Neural crest cell (in vitro differentiated cells): Measurements from ENCODE around the gene FAM171A1. TPM values are rescaled to one million over a fixed set of nuclear protein-coding genes. Genes with fewer than 3 reads are reported as not detected.

Experiments
- DNase-seq: peaks from one replicate; pipeline ENCODE4 v3.0.0; 2021; ENCODE audit warnings: low read depth, mixed read lengths, low spot score
- H3K27ac Mint-ChIP-seq: one replicate; pipeline ENCODE4 v1.8.0; 2021; ENCODE audit warnings: mild to moderate bottlenecking, mixed read lengths; ENCODE audit not compliant: unreplicated experiment
- H3K27me3 Mint-ChIP-seq: 2 replicates; pipeline ENCODE4 v1.8.0; 2021; ENCODE audit warnings: low read depth, mild to moderate bottlenecking, mixed read lengths
- H3K36me3 Mint-ChIP-seq: 2 replicates; pipeline ENCODE4 v1.8.0; 2021; ENCODE audit warnings: low read depth, mild to moderate bottlenecking, mixed read lengths
- H3K4me1 Mint-ChIP-seq: 2 replicates; pipeline ENCODE4 v1.8.0; 2021; ENCODE audit warnings: mixed read lengths
- H3K4me3 Mint-ChIP-seq: one replicate; pipeline ENCODE4 v1.8.0; 2021; ENCODE audit warnings: mild to moderate bottlenecking, mixed read lengths
- H3K9me3 Mint-ChIP-seq: 2 replicates; pipeline ENCODE4 v1.8.0; 2021; ENCODE audit warnings: mixed read lengths
- total RNA-seq: library from RNA; stranded (reverse); gene quantifications from 2 replicates; pipeline ENCODE4 v1.2.1, GENCODE V29; 2021
- TF ChIP-seq, protein P1 (sequence below): fragments of 200-600 bp; sonication (generic); conservative IDR thresholded peaks from 2 replicates; pipeline ENCODE4 v1.5.0; 2021; ENCODE audit warnings: antibody characterized with exemption, mild to moderate bottlenecking

The FAM171A1 gene
- total RNA-seq, 1 donor from 2014 or later = 64.2 TPM

GRCh38 chr10:15180736-15181135 is 190.4 kb downstream of the FAM171A1 start:
- Mint-ChIP-seq H3K4me3 (no peak overlapping the region), H3K4me1 (no peaks in the 10 kb centered on the region), H3K36me3 (no peaks in the 10 kb centered on the region), H3K27me3 (no peaks in the 10 kb centered on the region), H3K9me3 (peaks cover under 1% of the 10 kb centered on the region), H3K27ac (no peak overlapping the region)
- DNase-seq = no peak
- TF ChIP-seq, protein P1, sequence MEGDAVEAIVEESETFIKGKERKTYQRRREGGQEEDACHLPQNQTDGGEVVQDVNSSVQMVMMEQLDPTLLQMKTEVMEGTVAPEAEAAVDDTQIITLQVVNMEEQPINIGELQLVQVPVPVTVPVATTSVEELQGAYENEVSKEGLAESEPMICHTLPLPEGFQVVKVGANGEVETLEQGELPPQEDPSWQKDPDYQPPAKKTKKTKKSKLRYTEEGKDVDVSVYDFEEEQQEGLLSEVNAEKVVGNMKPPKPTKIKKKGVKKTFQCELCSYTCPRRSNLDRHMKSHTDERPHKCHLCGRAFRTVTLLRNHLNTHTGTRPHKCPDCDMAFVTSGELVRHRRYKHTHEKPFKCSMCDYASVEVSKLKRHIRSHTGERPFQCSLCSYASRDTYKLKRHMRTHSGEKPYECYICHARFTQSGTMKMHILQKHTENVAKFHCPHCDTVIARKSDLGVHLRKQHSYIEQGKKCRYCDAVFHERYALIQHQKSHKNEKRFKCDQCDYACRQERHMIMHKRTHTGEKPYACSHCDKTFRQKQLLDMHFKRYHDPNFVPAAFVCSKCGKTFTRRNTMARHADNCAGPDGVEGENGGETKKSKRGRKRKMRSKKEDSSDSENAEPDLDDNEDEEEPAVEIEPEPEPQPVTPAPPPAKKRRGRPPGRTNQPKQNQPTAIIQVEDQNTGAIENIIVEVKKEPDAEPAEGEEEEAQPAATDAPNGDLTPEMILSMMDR = no peak

DNA sequence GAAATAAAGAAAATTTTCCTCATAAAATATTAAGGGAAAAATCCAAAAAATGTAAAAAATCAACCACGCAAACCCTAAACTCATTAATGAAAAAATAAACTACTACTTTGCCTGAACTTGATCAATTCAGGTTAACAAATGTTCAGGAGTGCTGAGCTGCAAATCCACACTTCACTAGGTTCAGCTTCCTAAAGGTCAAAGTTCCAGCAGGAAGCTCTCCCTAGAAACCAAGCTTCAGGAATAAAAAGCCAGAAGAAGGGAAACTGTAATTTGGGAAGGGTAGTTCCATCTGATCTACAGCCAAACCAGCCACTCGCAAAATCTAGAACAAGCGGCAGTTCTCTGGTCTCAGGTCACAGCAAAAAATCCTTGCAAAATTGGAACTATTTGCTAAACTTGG is 194.8 kb downstream of the FAM171A1 start:
- Mint-ChIP-seq H3K4me3 (no peak overlapping the region), H3K9me3 (peaks cover 4% of the 10 kb centered on the region), H3K36me3 (no peaks in the 10 kb centered on the region), H3K27ac (no peak overlapping the region), H3K27me3 (no peaks in the 10 kb centered on the region), H3K4me1 (no peaks in the 10 kb centered on the region)
- no peak for DNase-seq
- TF ChIP-seq, protein P1 = no peak

GRCh38 chr10:15175587-15175986 is 195.5 kb downstream of the FAM171A1 start:
- no peaks in the 10 kb centered on the region for H3K27me3 Mint-ChIP-seq
- TF ChIP-seq, protein P1 = no peak
- no peaks in the 10 kb centered on the region for H3K4me1 Mint-ChIP-seq
- no peak for DNase-seq
- H3K27ac Mint-ChIP-seq = no peak overlapping the region
- no peaks in the 10 kb centered on the region for H3K36me3 Mint-ChIP-seq
- H3K4me3 Mint-ChIP-seq = no peak overlapping the region
- peaks cover 4% of the 10 kb centered on the region for H3K9me3 Mint-ChIP-seq

DNA sequence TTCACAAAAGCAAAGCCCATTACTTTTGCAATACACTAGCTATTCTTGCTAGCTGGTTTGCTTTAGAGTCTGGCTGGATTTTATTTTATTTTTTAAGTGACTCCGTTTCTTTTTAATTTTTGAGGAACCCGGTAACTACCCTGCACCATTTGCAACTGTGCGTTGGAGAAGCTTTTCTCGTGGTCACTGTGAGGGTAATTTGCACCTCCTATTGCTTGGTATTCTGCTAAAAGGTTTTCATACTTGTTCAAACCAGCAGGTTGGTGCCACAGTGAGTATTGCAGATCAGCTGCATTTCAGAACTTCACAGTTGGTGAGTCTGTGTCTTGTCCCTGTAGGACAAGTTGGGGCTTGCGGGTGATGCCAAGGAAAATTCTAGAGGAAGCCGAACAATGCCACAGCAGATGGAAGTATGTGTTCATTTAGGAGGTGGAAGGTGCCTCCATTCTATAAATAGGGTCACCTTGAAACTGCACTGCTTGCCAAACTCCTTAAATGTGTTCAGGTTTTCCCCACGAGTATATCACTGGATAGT is 198.7 kb downstream of the FAM171A1 start:
- TF ChIP-seq, protein P1 = no peak
- H3K4me1 Mint-ChIP-seq = peaks cover 18% of the 10 kb centered on the region
- H3K36me3 Mint-ChIP-seq = no peaks in the 10 kb centered on the region
- DNase-seq = no peak
- peaks cover 4% of the 10 kb centered on the region for H3K9me3 Mint-ChIP-seq
- H3K27ac Mint-ChIP-seq = no peak overlapping the region
- no peaks in the 10 kb centered on the region for H3K27me3 Mint-ChIP-seq
- H3K4me3 Mint-ChIP-seq = no peak overlapping the region

GRCh38 chr10:15169555-15170401 is 201.3 kb downstream of the FAM171A1 start:
- Mint-ChIP-seq H3K27ac (no peak overlapping the region), H3K36me3 (no peaks in the 10 kb centered on the region), H3K27me3 (no peaks in the 10 kb centered on the region), H3K4me1 (peaks cover 33% of the 10 kb centered on the region), H3K9me3 (no peaks in the 10 kb centered on the region), H3K4me3 (peak overlapping the region; percentile 82)
- TF ChIP-seq, protein P1 = no peak
- no peak for DNase-seq
